H9 (cell line): ENCODE data around the gene SRGAP2C. TPM values are rescaled to one million over a fixed set of nuclear protein-coding genes. Genes with fewer than 3 reads are reported as not detected.
"Not testable (repeated sequence)": the region's sequence is repeated elsewhere in the genome, so short reads cannot be mapped to it uniquely, and the experiment has no call there.

ENCODE experiments used
- DNase-seq: peaks from one replicate; pipeline ENCODE4 v3.0.0-alpha.2; 2017
- H2AFZ ChIP-seq: one replicate; pipeline ENCODE4 v1.6.1; 2013; ENCODE audit warnings: mild to moderate bottlenecking, low read length, control low read depth, moderate library complexity
- H2AK5ac ChIP-seq: 2 replicates; pipeline ENCODE4 v1.6.1; 2013; ENCODE audit warnings: low read length, control low read depth, mixed read lengths; ENCODE audit not compliant: insufficient read length
- H2BK120ac ChIP-seq: one replicate; pipeline ENCODE4 v1.6.1; 2013; ENCODE audit warnings: low read depth, mild to moderate bottlenecking, low read length, control low read depth, inconsistent platforms; ENCODE audit not compliant: poor library complexity, severe bottlenecking
- H2BK12ac ChIP-seq: 2 replicates; pipeline ENCODE4 v1.6.1; 2013; ENCODE audit warnings: low read length, control low read depth, mixed read lengths, low read depth; ENCODE audit not compliant: insufficient read length
- H2BK15ac ChIP-seq: 2 replicates; pipeline ENCODE4 v1.6.1; 2013; ENCODE audit warnings: low read depth, low read length, control low read depth
- H2BK20ac ChIP-seq: one replicate; pipeline ENCODE4 v1.6.1; 2013; ENCODE audit warnings: low read depth, mild to moderate bottlenecking, low read length, control low read depth, inconsistent platforms; ENCODE audit not compliant: poor library complexity, severe bottlenecking
- H2BK5ac ChIP-seq: 2 replicates; pipeline ENCODE4 v1.6.1; 2013; ENCODE audit warnings: low read length, control low read depth, mixed read lengths; ENCODE audit not compliant: insufficient read length
- H3K14ac ChIP-seq: 2 replicates; pipeline ENCODE4 v1.6.1; 2013; ENCODE audit warnings: low read length, control low read depth; ENCODE audit not compliant: insufficient read depth
- H3K18ac ChIP-seq: 2 replicates; pipeline ENCODE4 v1.6.1; 2013; ENCODE audit warnings: low read depth, mild to moderate bottlenecking, mixed read lengths, low read length, control low read depth; ENCODE audit not compliant: insufficient read length
- H3K23ac ChIP-seq: 2 replicates; pipeline ENCODE4 v1.6.1; 2013; ENCODE audit warnings: low read length, control low read depth, mixed read lengths, low read depth; ENCODE audit not compliant: insufficient read length
- H3K23me2 ChIP-seq: 2 replicates; pipeline ENCODE4 v1.6.1; 2013; ENCODE audit warnings: low read depth, mild to moderate bottlenecking, mixed read lengths, low read length, control low read depth; ENCODE audit not compliant: insufficient read length, poor library complexity, severe bottlenecking
- H3K27ac ChIP-seq: 2 replicates; pipeline ENCODE4 v1.5.1; 2013; ENCODE audit warnings: low read length, control low read depth, mixed read lengths, low read depth; ENCODE audit not compliant: insufficient read length
- H3K27me3 ChIP-seq: 2 replicates; pipeline ENCODE4 v1.6.1; 2013; ENCODE audit warnings: low read length, control low read depth, inconsistent platforms; ENCODE audit not compliant: insufficient read depth
- H3K4ac ChIP-seq: 2 replicates; pipeline ENCODE4 v1.6.1; 2013; ENCODE audit warnings: low read depth, mild to moderate bottlenecking, control low read depth, inconsistent platforms, low read length, moderate library complexity
- H3K4me1 ChIP-seq: 2 replicates; pipeline ENCODE4 v1.6.1; 2013; ENCODE audit warnings: low read length, control low read depth, inconsistent platforms; ENCODE audit not compliant: insufficient read depth
- H3K4me2 ChIP-seq: 2 replicates; pipeline ENCODE4 v1.6.1; 2013; ENCODE audit warnings: low read length, control low read depth, mixed read lengths; ENCODE audit not compliant: insufficient read length, insufficient read depth
- H3K56ac ChIP-seq: 2 replicates; pipeline ENCODE4 v1.6.1; 2013; ENCODE audit warnings: low read depth, mild to moderate bottlenecking, mixed read lengths, low read length, control low read depth; ENCODE audit not compliant: insufficient read length
- H3K79me1 ChIP-seq: 2 replicates; pipeline ENCODE4 v1.6.1; 2013; ENCODE audit warnings: low read depth, mild to moderate bottlenecking, moderate library complexity, low read length, control low read depth, inconsistent platforms; ENCODE audit not compliant: insufficient read depth, poor library complexity, severe bottlenecking
- H3K79me2 ChIP-seq: 2 replicates; pipeline ENCODE4 v1.6.1; 2013; ENCODE audit warnings: low read length, control low read depth, inconsistent platforms; ENCODE audit not compliant: insufficient read depth
- H3K9ac ChIP-seq: 2 replicates; pipeline ENCODE4 v1.6.1; 2013; ENCODE audit warnings: low read length, control low read depth, mixed read lengths; ENCODE audit not compliant: insufficient read length; ENCODE audit errors: extremely low read depth
- H3K9me3 ChIP-seq: one replicate; pipeline ENCODE4 v1.6.1; 2013; ENCODE audit warnings: low read depth, low read length, inconsistent platforms; ENCODE audit not compliant: control insufficient read depth
- H3T11ph ChIP-seq: one replicate; pipeline ENCODE4 v1.6.1; 2013; ENCODE audit warnings: mild to moderate bottlenecking, low read length, control low read depth, inconsistent platforms
- H4K20me1 ChIP-seq: one replicate; pipeline ENCODE4 v1.6.1; 2013; ENCODE audit not compliant: control insufficient read depth, insufficient read length, insufficient read depth
- H4K5ac ChIP-seq: 2 replicates; pipeline ENCODE4 v1.6.1; 2013; ENCODE audit warnings: low read depth, mild to moderate bottlenecking, mixed read lengths, low read length, control low read depth; ENCODE audit not compliant: insufficient read length
- H4K8ac ChIP-seq: replicated peaks from 2 replicates; pipeline ENCODE4 v1.6.1; 2013; ENCODE audit warnings: low read length, control low read depth, mixed read lengths, low read depth; ENCODE audit not compliant: insufficient read length
- H4K91ac ChIP-seq: 2 replicates; pipeline ENCODE4 v1.6.1; 2013; ENCODE audit warnings: low read depth, mild to moderate bottlenecking, moderate library complexity, mixed read lengths, low read length, control low read depth; ENCODE audit not compliant: insufficient read length
- H3K27ac Mint-ChIP-seq, 3 experiments: 2 replicates in 2 of 3; 3 replicates in 1 of 3; pipeline ENCODE4 v1.8.0; 2020 to 2021; ENCODE audit warnings: mixed read lengths in 3 of 3, mild to moderate bottlenecking in 1 of 3, moderate library complexity in 1 of 3
- H3K27me3 Mint-ChIP-seq: 2 replicates; pipeline ENCODE4 v1.8.0; 2021; ENCODE audit warnings: low read depth, mild to moderate bottlenecking, moderate library complexity, mixed read lengths
- H3K36me3 Mint-ChIP-seq, 3 experiments: 2 replicates in 2 of 3; 3 replicates in 1 of 3; pipeline ENCODE4 v1.8.0; 2020 to 2021; ENCODE audit warnings: low read depth in 3 of 3, mixed read lengths in 3 of 3; ENCODE audit not compliant: insufficient read depth in 1 of 3
- H3K4me1 Mint-ChIP-seq, 2 experiments: 2 replicates each; pipeline ENCODE4 v1.8.0; 2020; ENCODE audit warnings: mixed read lengths in 2 of 2
- H3K4me3 Mint-ChIP-seq, 2 experiments: 2 replicates in 1 of 2; 3 replicates in 1 of 2; pipeline ENCODE4 v1.8.0; 2020 to 2021; ENCODE audit warnings: mild to moderate bottlenecking in 2 of 2, mixed read lengths in 2 of 2, moderate library complexity in 1 of 2
- H3K9me3 Mint-ChIP-seq, 2 experiments: 2 replicates in 1 of 2; 3 replicates in 1 of 2; pipeline ENCODE4 v1.8.0; 2020; ENCODE audit warnings: mild to moderate bottlenecking in 2 of 2, mixed read lengths in 2 of 2, moderate library complexity in 1 of 2
- WGBS: extraction: QIAGEN DNeasy Blood & Tissue Kit; methylation state at CpG from one replicate; pipeline ENCODE4 v1.1.7; 2013; ENCODE audit warnings: missing lambda C conversion rate, low lambda C conversion rate, mixed read lengths; ENCODE audit not compliant: insufficient read length; ENCODE audit errors: extremely low coverage; 5-methylcytosine and 5-hydroxymethylcytosine counted together
- total RNA-seq: library from RNA; stranded (reverse); gene quantifications from 2 replicates; pipeline ENCODE4 v1.2.1, GENCODE V29; 2021

The SRGAP2C gene
- total RNA-seq, 1 experiment from 2014 or later: 16.5 TPM

DNA sequence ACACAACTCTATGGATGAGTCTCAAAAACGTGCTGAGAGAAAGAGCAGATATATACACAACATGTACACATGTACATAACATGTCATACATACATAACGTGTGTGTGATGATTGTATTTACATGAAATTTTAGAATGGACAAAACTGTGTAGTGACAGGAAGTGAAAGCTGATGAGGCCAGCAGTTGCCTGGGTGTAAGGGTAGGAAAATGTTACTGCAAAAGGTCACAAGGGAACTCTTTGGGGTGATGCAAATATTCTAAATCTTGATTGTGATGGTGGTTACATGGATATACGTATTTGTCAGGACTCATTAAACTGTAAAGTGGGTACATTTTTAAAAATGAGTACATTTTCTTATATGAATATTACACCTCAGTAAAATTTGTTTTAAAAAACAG is 236.7 kb downstream of the SRGAP2C start:
- H2BK20ac ChIP-seq, H3K36me3 Mint-ChIP-seq, H4K91ac ChIP-seq, H3K27ac Mint-ChIP-seq, H4K20me1 ChIP-seq, H3K4ac ChIP-seq, H2BK5ac ChIP-seq, H2BK15ac ChIP-seq, H2AFZ ChIP-seq, H3K56ac ChIP-seq, H2BK12ac ChIP-seq, H3K18ac ChIP-seq, H3K27me3 ChIP-seq, H4K8ac ChIP-seq, H3K4me1 ChIP-seq, H3K79me2 ChIP-seq, H3K14ac ChIP-seq, H2AK5ac ChIP-seq, H3K23me2 ChIP-seq, H4K5ac ChIP-seq, H3K23ac ChIP-seq, H3K9me3 ChIP-seq, H3T11ph ChIP-seq, H3K79me1 ChIP-seq, H2BK120ac ChIP-seq, H3K27me3 Mint-ChIP-seq, H3K4me3 Mint-ChIP-seq, H3K27ac ChIP-seq, H3K4me2 ChIP-seq, DNase-seq, H3K9me3 Mint-ChIP-seq, H3K9ac ChIP-seq: not testable (repeated sequence)
- H3K4me1 Mint-ChIP-seq: peaks cover 23 to 35% of the 10 kb centered on the region in 2 experiments
- WGBS: no CpG with 5 or more reads among the region's 3 CpGs

DNA sequence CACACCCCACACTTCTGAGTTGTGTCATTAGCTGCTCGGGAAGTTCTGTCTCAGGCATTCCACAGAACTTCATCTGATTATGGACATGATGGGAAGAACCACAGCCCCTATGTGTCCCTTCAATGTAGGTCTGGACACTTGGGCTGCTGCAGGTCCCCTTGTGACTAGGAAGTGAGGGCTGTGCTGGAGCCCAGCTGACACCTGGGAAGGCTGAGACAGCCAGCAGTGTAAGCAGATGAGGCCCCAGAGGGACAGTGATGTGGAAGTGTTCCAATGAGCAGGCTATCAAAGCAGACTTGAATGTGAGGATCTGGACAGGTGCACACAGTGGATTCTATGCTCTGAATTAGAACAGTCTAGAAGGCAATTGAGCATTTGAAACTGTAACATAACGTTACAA is 239.2 kb downstream of the SRGAP2C start:
- not testable (repeated sequence) for H2BK15ac ChIP-seq, H2BK120ac ChIP-seq, H2BK5ac ChIP-seq, H2AFZ ChIP-seq, H3K27ac ChIP-seq, H4K20me1 ChIP-seq, H3K4ac ChIP-seq, H3K18ac ChIP-seq, H3T11ph ChIP-seq, H3K56ac ChIP-seq, H3K9me3 ChIP-seq, DNase-seq, H3K27me3 Mint-ChIP-seq, H4K8ac ChIP-seq, H2BK12ac ChIP-seq, H3K36me3 Mint-ChIP-seq, H3K14ac ChIP-seq, H3K79me1 ChIP-seq, H3K9me3 Mint-ChIP-seq, H3K27ac Mint-ChIP-seq, H3K9ac ChIP-seq, H3K4me2 ChIP-seq, H3K23ac ChIP-seq, H4K5ac ChIP-seq, H3K23me2 ChIP-seq, H4K91ac ChIP-seq, H3K79me2 ChIP-seq, H2BK20ac ChIP-seq, H2AK5ac ChIP-seq, H3K4me1 ChIP-seq, H3K27me3 ChIP-seq, H3K4me3 Mint-ChIP-seq
- no CpG with 5 or more reads among the region's 2 CpGs for WGBS
- peaks cover 21 to 28% of the 10 kb centered on the region in 2 experiments for H3K4me1 Mint-ChIP-seq
